DOHH2 (cell line): ENCODE results near the gene ZNF184.

Experiments used
- H3F3A ChIP-seq: fragments of 200-600 bp; sonication (generic), shearing (Covaris generic); 2 replicates; pipeline ENCODE4 v1.6.0; 2016; ENCODE audit warnings: antibody characterized with exemption, mild to moderate bottlenecking; ENCODE audit not compliant: control insufficient read depth, insufficient read depth
- H3K27ac ChIP-seq: fragments of 200-600 bp; sonication (generic); 2 replicates; pipeline ENCODE4 v1.5.1; 2014; ENCODE audit warnings: low read depth, mild to moderate bottlenecking, low read length, moderate library complexity
- H3K27me3 ChIP-seq: fragments of 200-600 bp; sonication (generic); 2 replicates; pipeline ENCODE4 v1.6.1; 2014; ENCODE audit warnings: mild to moderate bottlenecking, low read length, mixed read lengths; ENCODE audit not compliant: control insufficient read depth
- H3K36me3 ChIP-seq: fragments of 200-600 bp; sonication (generic); 2 replicates; pipeline ENCODE4 v1.6.1; 2014; ENCODE audit warnings: mild to moderate bottlenecking, low read length, moderate library complexity, mixed read lengths; ENCODE audit not compliant: control insufficient read depth
- H3K4me1 ChIP-seq: fragments of 200-600 bp; sonication (generic); 2 replicates; pipeline ENCODE4 v1.6.1; 2014; ENCODE audit warnings: mild to moderate bottlenecking, low read length, mixed read lengths; ENCODE audit not compliant: control insufficient read depth
- H3K4me2 ChIP-seq: fragments of 200-600 bp; sonication (generic); 2 replicates; pipeline ENCODE4 v1.6.0; 2014; ENCODE audit warnings: mild to moderate bottlenecking, low read length, moderate library complexity
- H3K4me3 ChIP-seq: fragments of 200-600 bp; sonication (generic); 2 replicates; pipeline ENCODE4 v1.5.1; 2014; ENCODE audit warnings: mild to moderate bottlenecking, low read length, mixed read lengths
- H3K79me2 ChIP-seq: fragments of 200-600 bp; sonication (generic); 2 replicates; pipeline ENCODE4 v1.6.1; 2014; ENCODE audit warnings: mild to moderate bottlenecking, low read length, mixed read lengths; ENCODE audit not compliant: control insufficient read depth
- H3K9me2 ChIP-seq: fragments of 200-600 bp; sonication (generic); replicated peaks from 2 replicates; pipeline ENCODE4 v1.6.1; 2014; ENCODE audit warnings: mild to moderate bottlenecking, low read length, mixed read lengths; ENCODE audit not compliant: control insufficient read depth
- H3K9me3 ChIP-seq: fragments of 200-600 bp; sonication (generic); 2 replicates; pipeline ENCODE4 v1.6.1; 2014; ENCODE audit warnings: antibody characterized with exemption, low read length, mixed read lengths; ENCODE audit not compliant: control insufficient read depth, insufficient read depth
- H4K20me1 ChIP-seq: fragments of 200-600 bp; sonication (generic); 2 replicates; pipeline ENCODE4 v1.6.0; 2014; ENCODE audit warnings: low read depth, mild to moderate bottlenecking, antibody characterized with exemption, low read length, moderate library complexity; ENCODE audit not compliant: control insufficient read depth, insufficient read depth
- CTCF ChIP-seq: fragments of 200-600 bp; sonication (generic); IDR thresholded peaks from one replicate; pipeline ENCODE4 v1.5.1; 2014; ENCODE audit warnings: antibody characterized with exemption, mild to moderate bottlenecking, low read depth, low read length; ENCODE audit not compliant: poor library complexity, severe bottlenecking
- EZH2phosphoT487 ChIP-seq: fragments of 200-600 bp; sonication (generic); IDR thresholded peaks from 2 replicates; pipeline ENCODE4 v1.6.1; 2017; ENCODE audit warnings: borderline replicate concordance, mild to moderate bottlenecking, antibody characterized with exemption, low read length, moderate library complexity, mixed read lengths

ZNF184 gene

GRCh38 chr6:27507041-27507956 lies 34.4 kb upstream of the ZNF184 start:
- no peaks in the 10 kb centered on the region for H3K79me2 ChIP-seq
- H3K27ac ChIP-seq = no peak overlapping the region
- no peak overlapping the region for H3K4me2 ChIP-seq
- peaks cover 13% of the 10 kb centered on the region for H3K4me1 ChIP-seq
- H3K9me3 ChIP-seq = no peaks in the 10 kb centered on the region
- TF ChIP-seq EZH2phosphoT487 = no peak
- no peak for TF ChIP-seq CTCF
- peaks cover 18% of the 10 kb centered on the region for H3K27me3 ChIP-seq
- H3K9me2 ChIP-seq = no peaks in the 10 kb centered on the region
- no peaks in the 10 kb centered on the region; the same call in 1 of the 2 replicates for H4K20me1 ChIP-seq
- H3F3A ChIP-seq = peaks cover 5% of the 10 kb centered on the region; the same call in 1 of the 2 replicates
- H3K36me3 ChIP-seq = no peaks in the 10 kb centered on the region
- no peak overlapping the region for H3K4me3 ChIP-seq

- Histone ChIP-seq H3K4me2 (peak overlapping the region; percentile 41), H3K27me3 (peaks cover 22% of the 10 kb centered on the region)
- no peak for TF ChIP-seq CTCF
- no peak for TF ChIP-seq EZH2phosphoT487
Measured at GRCh38 chr6:27505209-27506027, 32.5 kb upstream of the ZNF184 start.

GRCh38 chr6:27503436-27504030 lies 30.6 kb upstream of the ZNF184 start:
- Histone ChIP-seq H4K20me1 (no peaks in the 10 kb centered on the region; the same call in 1 of the 2 replicates), H3K27me3 (peaks cover 31% of the 10 kb centered on the region), H3K9me2 (no peaks in the 10 kb centered on the region), H3K36me3 (no peaks in the 10 kb centered on the region), H3F3A (peaks cover 13% of the 10 kb centered on the region), H3K27ac (peak overlapping the region; percentile 2; the same call in 1 of the 2 replicates), H3K4me2 (peak overlapping the region; percentile 98), H3K79me2 (no peaks in the 10 kb centered on the region), H3K4me3 (peak overlapping the region; percentile 94), H3K9me3 (no peaks in the 10 kb centered on the region), H3K4me1 (peaks cover 18% of the 10 kb centered on the region)
- TF ChIP-seq CTCF = no peak
- TF ChIP-seq EZH2phosphoT487 = no peak

More at GRCh38 chr6:27505209-27506027, 32.5 kb upstream of the ZNF184 start:
- Histone ChIP-seq H3K36me3 (no peaks in the 10 kb centered on the region), H3F3A (peaks cover 13% of the 10 kb centered on the region), H3K79me2 (no peaks in the 10 kb centered on the region), H3K4me1 (peaks cover 18% of the 10 kb centered on the region), H4K20me1 (no peaks in the 10 kb centered on the region; the same call in 1 of the 2 replicates), H3K9me3 (no peaks in the 10 kb centered on the region), H3K4me3 (peak overlapping the region; percentile 22; the same call in 1 of the 2 replicates), H3K27ac (no peak overlapping the region), H3K9me2 (no peaks in the 10 kb centered on the region)
